IMR-90 (cell line): ENCODE results near the gene RTL1. TPM values are rescaled to one million over a fixed set of nuclear protein-coding genes. Genes with fewer than 3 reads are reported as not detected.

Experiments used
- ATAC-seq: fragments of 200-7000 bp; cut with Tn5 transposase; 2 replicates; pipeline ENCODE4 v1.9.1; 2020; ENCODE audit warnings: low read depth, mild to moderate bottlenecking, moderate library complexity
- BruUV-seq: library from RNA; stranded (reverse); fragments of 400-500 nt; replicated peaks from 2 replicates; lab custom pipeline; 2021; lab: Mats Ljungman, UMichigan
- CTCF ChIA-PET: fragments of 300-600 bp; formaldehyde crosslinking; extraction: SDS; loops from one replicate; lab custom pipeline; 2021; ENCODE audit warnings: antibody characterized with exemption; lab: Yijun Ruan, JAX
- POLR2A ChIA-PET: fragments of 300-600 bp; sonication (Branson Sonifier 250); formaldehyde crosslinking; loops from one replicate; lab custom pipeline; 2022; ENCODE audit warnings: antibody characterized with exemption; ENCODE audit not compliant: unreplicated experiment; lab: Charles Lee
- DNase-seq: peaks from one replicate; pipeline ENCODE4 v3.0.0; 2013
- H2AFZ ChIP-seq: replicated peaks from 2 replicates; pipeline ENCODE3; 2013; ENCODE audit warnings: low read length, mild to moderate bottlenecking; ENCODE audit not compliant: poor library complexity
- H2AK5ac ChIP-seq: 2 replicates; pipeline ENCODE4 v1.6.1; 2013; ENCODE audit warnings: low read depth, low read length, inconsistent platforms
- H2AK9ac ChIP-seq: replicated peaks from 2 replicates; pipeline ENCODE3; 2013; ENCODE audit warnings: mild to moderate bottlenecking, low read depth, low read length, moderate library complexity; ENCODE audit not compliant: poor library complexity
- H2BK120ac ChIP-seq: 2 replicates; pipeline ENCODE4 v1.6.1; 2013; ENCODE audit warnings: low read depth, low read length, inconsistent platforms
- H2BK15ac ChIP-seq: 3 replicates; pipeline ENCODE4 v1.6.1; 2013; ENCODE audit warnings: low read depth, low read length, inconsistent platforms
- H2BK20ac ChIP-seq: 2 replicates; pipeline ENCODE4 v1.6.1; 2013; ENCODE audit warnings: low read depth, mild to moderate bottlenecking, inconsistent platforms, low read length, moderate library complexity
- H2BK5ac ChIP-seq: 2 replicates; pipeline ENCODE4 v1.6.1; 2013; ENCODE audit warnings: mild to moderate bottlenecking, low read depth, low read length, inconsistent platforms; ENCODE audit not compliant: poor library complexity, severe bottlenecking
- H3K14ac ChIP-seq: replicated peaks from 2 replicates; pipeline ENCODE4 v1.6.1; 2013; ENCODE audit warnings: low read depth, low read length, inconsistent platforms
- H3K18ac ChIP-seq: 2 replicates; pipeline ENCODE4 v1.6.1; 2013; ENCODE audit warnings: low read depth, low read length, control low read depth
- H3K23ac ChIP-seq: 2 replicates; pipeline ENCODE4 v1.6.1; 2013; ENCODE audit warnings: low read depth, low read length, inconsistent platforms
- H3K27ac ChIP-seq: 2 replicates; pipeline ENCODE4 v1.5.1; 2013; ENCODE audit warnings: mild to moderate bottlenecking, control low read depth, low read length; ENCODE audit not compliant: insufficient read depth
- H3K27me3 ChIP-seq: 2 replicates; pipeline ENCODE4 v1.6.1; 2013; ENCODE audit warnings: low read length; ENCODE audit not compliant: control insufficient read depth, insufficient read depth
- H3K36me3 ChIP-seq: 2 replicates; pipeline ENCODE4 v1.6.1; 2013; ENCODE audit warnings: low read length, mixed read lengths; ENCODE audit not compliant: control insufficient read depth, insufficient read depth
- H3K4ac ChIP-seq: 2 replicates; pipeline ENCODE4 v1.6.1; 2013; ENCODE audit warnings: low read depth, low read length, inconsistent platforms
- H3K4me1 ChIP-seq: 2 replicates; pipeline ENCODE4 v1.6.1; 2013; ENCODE audit warnings: low read length, mixed read lengths; ENCODE audit not compliant: control insufficient read depth, insufficient read depth
- H3K4me2 ChIP-seq: 2 replicates; pipeline ENCODE4 v1.6.1; 2013; ENCODE audit warnings: low read depth, mild to moderate bottlenecking, control low read depth, low read length, moderate library complexity
- H3K4me3 ChIP-seq: 2 replicates; pipeline ENCODE4 v1.5.1; 2013; ENCODE audit warnings: low read depth, mild to moderate bottlenecking, control low read depth, low read length, moderate library complexity; ENCODE audit not compliant: insufficient read depth
- H3K56ac ChIP-seq: 2 replicates; pipeline ENCODE4 v1.6.1; 2013; ENCODE audit warnings: low read length, inconsistent platforms; ENCODE audit not compliant: insufficient read depth; ENCODE audit errors: extremely low read depth
- H3K79me1 ChIP-seq, 2 experiments: 2 replicates each; pipeline ENCODE4 v1.6.1; 2013; ENCODE audit warnings: low read length in 2 of 2, inconsistent platforms in 1 of 2, low read depth in 1 of 2
- H3K9ac ChIP-seq: 2 replicates; pipeline ENCODE4 v1.6.1; 2013; ENCODE audit warnings: low read depth, low read length, control low read depth
- H3K9me1 ChIP-seq: 2 replicates; pipeline ENCODE4 v1.6.1; 2013; ENCODE audit warnings: low read length, inconsistent platforms; ENCODE audit not compliant: insufficient read depth
- H3K9me3 ChIP-seq: 2 replicates; pipeline ENCODE4 v1.6.1; 2013; ENCODE audit warnings: low read length; ENCODE audit not compliant: control insufficient read depth, insufficient read depth
- H4K20me1 ChIP-seq: 2 replicates; pipeline ENCODE4 v1.6.1; 2013; ENCODE audit warnings: low read length, inconsistent platforms; ENCODE audit not compliant: insufficient read depth
- H4K5ac ChIP-seq: 2 replicates; pipeline ENCODE4 v1.6.1; 2013; ENCODE audit warnings: mild to moderate bottlenecking, low read depth, low read length, control low read depth
- H4K8ac ChIP-seq, 2 experiments: 2 replicates each; pipeline ENCODE4 v1.6.1; 2013; ENCODE audit warnings: low read depth in 2 of 2, low read length in 2 of 2, control low read depth in 1 of 2, inconsistent platforms in 1 of 2
- H4K91ac ChIP-seq: 2 replicates; pipeline ENCODE4 v1.6.1; 2013; ENCODE audit warnings: low read depth, low read length, inconsistent platforms; ENCODE audit not compliant: insufficient read depth
- CEBPB ChIP-seq: IDR thresholded peaks from 2 replicates; pipeline ENCODE4 v1.6.1; 2012; ENCODE audit warnings: low read depth, low read length, improper control_type of control experiment
- CTCF ChIP-seq: conservative IDR thresholded peaks from 2 replicates; pipeline ENCODE4 v1.5.1; 2012; ENCODE audit warnings: mild to moderate bottlenecking, low read depth, low read length, improper control_type of control experiment
- FOS ChIP-seq: fragments of 150-350 bp; IDR thresholded peaks from 2 replicates; pipeline ENCODE4 v1.6.1; 2016; ENCODE audit warnings: low read depth, low read length
- MAZ ChIP-seq: IDR thresholded peaks from 2 replicates; pipeline ENCODE4 v1.6.1; 2012; ENCODE audit warnings: low read depth, mild to moderate bottlenecking, low read length, improper control_type of control experiment, moderate library complexity, borderline replicate concordance
- RAD21 ChIP-seq: IDR thresholded peaks from 2 replicates; pipeline ENCODE4 v1.6.1; 2012; ENCODE audit warnings: low read length, improper control_type of control experiment
- SMC3 ChIP-seq: fragments of 150-350 bp; IDR thresholded peaks from 2 replicates; pipeline ENCODE4 v1.6.1; 2016; ENCODE audit warnings: low read depth, mild to moderate bottlenecking, antibody characterized with exemption, low read length, moderate library complexity
- WGBS, 2 experiments: methylation state at CpG; one replicate each; pipeline versions ENCODE4 v1.1.5 to v1.1.7; 2013; ENCODE audit warnings: missing lambda C conversion rate in 2 of 2; ENCODE audit not compliant: insufficient read length in 1 of 2; ENCODE audit errors: extremely low coverage in 2 of 2; 5-methylcytosine and 5-hydroxymethylcytosine counted together
- dilution Hi-C: fragments of 300-500 bp; cut with HindIII; formaldehyde crosslinking; loops from one replicate; pipeline ENCODE4 v1.14.3; 2018; ENCODE audit warnings: low sequenced_read_pairs; ENCODE audit not compliant: unreplicated experiment
- in situ Hi-C: fragments of 300-500 bp; cut with MboI; formaldehyde crosslinking; loops from 3 replicates; pipeline ENCODE4 v1.14.3; 2019; ENCODE audit warnings: low sequenced_read_pairs, inconsistent platforms, mixed read lengths
- intact Hi-C: fragments of 100-400 bp; cut with micrococcal nuclease; formaldehyde crosslinking; loops from 2 replicates; pipeline ENCODE4 v1.10.0; 2022
- polyA plus RNA-seq, 3 experiments: library from polyadenylated mRNA; depleted of rRNA; stranded (reverse); fragments of >200 nt; gene quantifications; 2 replicates each; pipeline ENCODE4 v1.2.3, GENCODE V29; 2012; ENCODE audit warnings: low replicate concordance in 1 of 3
- total RNA-seq: library from RNA; depleted of rRNA; stranded (reverse); fragments of >200 nt; gene quantifications from 2 replicates; pipeline ENCODE4 v1.2.3, GENCODE V29; 2012

Gene RTL1
- total and polyA plus RNA-seq, 2 of the 4 experiments (the other 2 are of a cell fraction), result not detected

- H2AK5ac ChIP-seq, result no peak overlapping the region
These were observed 1.0 kb downstream of the RTL1 start for GRCh38 chr14:100902295-100903133.

More at GRCh38 chr14:100902295-100903133, 1.0 kb downstream of the RTL1 start:
- no peak for DNase-seq
- Histone ChIP-seq H2BK5ac (no peak overlapping the region), H2BK15ac (no peak overlapping the region), H4K8ac (no peak overlapping the region), H3K27me3 (peaks cover 15% of the 10 kb centered on the region; the same call in 1 of the 2 replicates), H3K4me1 (no peaks in the 10 kb centered on the region), H3K4me3 (no peak overlapping the region), H4K91ac (no peak overlapping the region), H3K79me1 (peaks cover 5 to 23% of the 10 kb centered on the region in 2 experiments; a peak in 3 of 4 replicates), H3K18ac (no peak overlapping the region), H3K23ac (no peak overlapping the region), H3K9ac (no peak overlapping the region), H2AK9ac (no peak overlapping the region), H3K56ac (no peak overlapping the region), H3K9me1 (no peaks in the 10 kb centered on the region), H4K5ac (no peak overlapping the region), H2BK120ac (no peak overlapping the region), H3K14ac (no peak overlapping the region), H4K20me1 (peaks cover 36% of the 10 kb centered on the region), H2BK20ac (no peak overlapping the region), H3K4ac (no peak overlapping the region), H3K36me3 (peaks cover 58% of the 10 kb centered on the region), H3K27ac (no peak overlapping the region), H3K4me2 (no peak overlapping the region), H3K9me3 (no peaks in the 10 kb centered on the region), H2AFZ (no peak overlapping the region)
- TF ChIP-seq RAD21 (0 out of 2 replicates have a peak, but pooled peaks have one; percentile 8), CEBPB (0 out of 2 replicates have a peak, but pooled peaks have one; percentile 15), MAZ (no peak), SMC3 (no peak; the same call in 1 of the 2 replicates), CTCF (0 out of 2 replicates have a peak, but pooled peaks have one; percentile 9), FOS (no peak)
- in situ Hi-C loops, result no loop called here
- 71% methylated on average over 3 of the region's 18 CpGs; no CpG with 5 or more reads in 1 of the 2 experiments for WGBS, 2 experiments
- ATAC-seq, result no peak
- no TSS peak for BruUV-seq
- CTCF ChIA-PET, result no interaction called here
- dilution Hi-C loops, result no loop called here
- intact Hi-C loops, result loop anchor here (5.0 kb wide), 1 partner anchor 515 kb away; no protein-coding TSS in a partner anchor
- POLR2A ChIA-PET, result no interaction called here
